GM19372 (cell line): ENCODE data around the gene MEGF11.

Experiments used
- ATAC-seq: cut with Tn5 transposase; IDR thresholded peaks from one replicate; pipeline ENCODE4 v1.9.1; 2021; ENCODE audit warnings: mild to moderate bottlenecking, low read depth, moderate library complexity; ENCODE audit not compliant: unreplicated experiment

The MEGF11 gene

DNA sequence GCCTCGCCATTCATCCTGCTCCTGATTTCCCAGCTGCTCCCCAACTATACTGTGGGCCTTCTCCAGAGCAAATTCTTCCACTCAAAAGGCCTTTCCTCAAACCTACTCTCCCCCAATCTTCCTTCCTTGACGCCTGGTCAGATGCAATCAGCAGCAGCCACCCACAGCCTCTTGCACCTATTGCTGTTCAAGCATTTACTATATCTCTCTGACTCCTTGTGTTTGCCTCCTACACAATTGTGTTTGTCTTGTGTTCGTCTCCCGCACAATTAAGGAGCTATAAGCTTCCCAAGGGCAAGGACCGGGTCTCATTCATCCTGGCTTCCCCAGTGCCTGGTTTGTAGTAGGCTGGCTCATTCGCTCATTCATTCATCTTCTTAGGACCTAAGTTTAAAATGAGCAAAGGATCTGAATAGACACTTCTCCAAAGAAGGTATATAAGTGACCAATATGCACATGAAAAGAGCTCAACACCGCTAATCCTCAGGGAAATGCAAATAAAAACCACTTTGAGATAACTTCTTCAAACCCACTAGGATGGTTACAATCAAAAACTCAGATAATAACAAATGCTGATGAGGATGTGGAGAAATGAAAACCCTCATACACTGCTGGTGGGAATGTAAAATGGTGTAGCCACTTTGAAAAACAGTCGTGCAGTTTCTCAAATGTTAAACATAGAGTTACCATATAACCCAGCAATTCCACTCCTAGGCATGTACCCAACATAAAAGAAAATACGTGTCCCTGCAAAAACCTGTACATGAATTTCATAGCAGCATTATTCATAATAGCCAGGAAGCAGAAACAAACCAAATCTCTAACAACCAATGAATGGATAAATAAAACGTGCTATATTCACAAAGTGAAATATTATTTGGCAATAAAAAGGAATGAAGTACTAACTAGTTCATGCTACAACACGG, 31.0 kb downstream of the MEGF11 start:
- no peak for ATAC-seq

DNA sequence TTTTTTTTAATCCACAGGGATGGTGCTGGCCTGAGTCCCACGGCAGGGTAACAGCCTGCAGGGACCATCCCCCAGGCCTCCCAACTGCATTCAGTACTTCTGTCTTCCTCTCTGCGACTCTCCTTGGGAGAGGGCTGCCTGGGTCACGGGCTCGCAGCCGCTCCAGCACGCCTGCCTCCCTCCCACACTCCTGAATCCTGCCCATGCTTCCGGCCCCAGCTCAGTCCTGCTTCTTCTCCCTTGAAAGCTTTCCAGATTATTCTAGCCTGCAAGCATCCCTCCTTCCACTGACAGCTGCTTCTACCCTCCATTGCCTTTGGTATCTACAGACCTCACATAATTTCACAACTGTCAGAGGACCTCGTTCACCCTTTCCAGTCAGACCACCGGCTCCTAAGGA, 32.4 kb downstream of the MEGF11 start:
- ATAC-seq, result no peak

DNA sequence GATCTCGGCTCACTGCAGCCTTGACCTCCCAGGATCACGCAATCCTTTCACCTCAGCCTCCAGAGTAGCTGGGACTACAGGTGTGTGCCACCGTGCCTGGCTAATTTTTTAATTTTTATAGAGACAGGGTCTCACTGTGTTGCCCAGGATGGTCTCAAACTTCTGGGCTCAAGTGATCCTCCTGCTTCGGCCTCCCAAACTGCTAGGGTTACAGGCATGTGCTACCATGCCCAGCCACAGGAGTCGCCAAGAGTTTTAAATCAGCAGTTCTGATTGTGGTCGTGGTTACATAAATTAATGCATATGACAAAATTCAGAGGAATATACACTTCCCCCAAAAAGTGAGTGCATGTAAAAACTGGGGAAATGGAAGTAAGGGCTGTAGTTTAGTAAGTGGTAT, 32.9 kb downstream of the MEGF11 start:
- no peak for ATAC-seq

DNA sequence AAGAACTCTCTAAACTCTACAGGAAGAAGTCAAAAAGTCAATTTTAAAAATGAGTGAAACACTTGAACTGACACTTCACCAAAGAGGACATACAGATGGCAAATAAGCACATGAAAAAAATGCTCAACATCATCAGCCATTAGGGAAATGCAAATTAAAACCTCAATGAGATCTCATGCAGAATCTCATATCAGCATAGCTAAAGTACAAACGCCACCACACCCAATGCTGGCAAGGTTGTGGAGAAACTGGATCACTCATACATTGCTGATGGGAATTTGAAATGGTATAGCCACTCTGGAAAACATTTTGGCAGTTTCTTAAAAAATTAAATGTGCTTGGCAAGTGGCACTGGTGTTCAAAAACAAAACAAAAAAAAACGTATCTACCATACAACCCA, 34.2 kb downstream of the MEGF11 start:
- ATAC-seq, result no peak

DNA sequence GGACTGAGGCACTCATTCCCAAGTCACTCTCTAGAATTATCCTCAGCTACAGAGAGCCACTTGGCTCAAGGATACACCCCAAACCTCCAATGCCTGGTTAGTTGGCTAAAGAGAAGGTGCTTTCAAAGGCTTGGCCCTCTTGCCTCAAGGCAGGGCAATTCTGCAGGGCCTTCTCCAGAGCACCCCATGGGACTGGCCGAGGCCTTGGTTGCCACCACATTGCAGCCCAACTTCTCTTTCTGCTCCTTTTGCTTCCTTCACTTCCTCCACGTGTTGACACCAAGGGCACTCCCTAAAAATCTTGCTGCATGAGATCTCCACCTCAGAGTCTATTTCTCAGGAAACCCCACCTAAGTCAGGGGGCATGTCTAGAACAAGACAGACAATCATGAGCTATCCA, 36.7 kb downstream of the MEGF11 start:
- no peak for ATAC-seq

DNA sequence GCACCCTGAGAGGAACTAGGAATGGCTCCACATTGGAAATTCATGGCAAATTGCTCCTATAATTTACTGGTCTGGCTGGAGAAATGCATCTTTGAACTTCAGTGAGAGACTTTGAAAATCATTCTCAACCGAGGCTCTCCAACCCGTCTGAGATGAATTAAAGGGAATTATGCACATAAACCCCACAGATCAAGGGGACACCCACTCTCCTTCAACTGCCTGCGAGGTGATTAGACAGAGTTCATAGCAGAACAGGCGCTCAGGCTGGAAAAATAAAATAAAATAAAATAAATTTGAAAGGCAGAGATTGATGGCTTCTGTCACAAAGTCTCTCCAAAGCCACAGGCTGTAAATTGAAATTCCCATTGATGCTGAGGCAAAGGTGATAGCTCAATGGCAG, 37.7 kb downstream of the MEGF11 start:
- no peak for ATAC-seq

DNA sequence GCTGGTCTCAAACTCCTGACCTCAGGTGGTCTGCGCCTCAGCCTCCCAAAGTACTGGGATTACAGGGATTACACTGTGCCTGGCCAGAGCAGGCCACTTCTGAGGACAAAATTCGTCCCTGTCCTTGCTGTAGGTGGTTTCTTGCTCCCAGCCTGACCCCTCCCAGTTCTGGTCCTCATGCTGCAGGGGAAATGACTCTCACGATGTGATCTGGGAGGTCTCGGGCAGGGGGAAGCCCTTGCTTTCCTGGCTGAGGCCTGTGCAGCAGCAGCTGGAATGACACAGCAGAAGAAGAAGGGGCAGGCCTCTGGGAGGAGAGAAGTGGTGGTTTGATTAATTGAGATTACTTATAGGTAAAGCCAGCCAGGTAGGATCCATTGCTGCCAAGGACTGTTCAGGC, 39.3 kb downstream of the MEGF11 start:
- no peak for ATAC-seq

DNA sequence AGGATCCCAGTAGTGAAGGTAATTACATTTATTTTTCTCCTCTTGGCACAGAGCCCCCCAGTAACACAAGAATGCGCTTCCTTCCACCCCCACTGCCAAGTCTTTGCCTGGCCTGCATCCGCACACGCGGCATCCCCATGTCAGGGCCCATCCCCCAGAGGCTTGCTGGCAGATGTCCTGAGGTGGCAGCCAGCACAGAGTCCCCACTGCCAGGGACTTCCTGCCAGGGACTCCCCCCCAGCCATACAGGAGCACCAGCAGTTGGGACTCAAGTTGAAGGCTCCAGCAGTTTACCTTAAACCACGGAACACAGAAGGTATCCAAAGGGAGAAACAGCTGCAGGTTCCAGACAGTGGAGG, 41.0 kb downstream of the MEGF11 start:
- no peak for ATAC-seq

DNA sequence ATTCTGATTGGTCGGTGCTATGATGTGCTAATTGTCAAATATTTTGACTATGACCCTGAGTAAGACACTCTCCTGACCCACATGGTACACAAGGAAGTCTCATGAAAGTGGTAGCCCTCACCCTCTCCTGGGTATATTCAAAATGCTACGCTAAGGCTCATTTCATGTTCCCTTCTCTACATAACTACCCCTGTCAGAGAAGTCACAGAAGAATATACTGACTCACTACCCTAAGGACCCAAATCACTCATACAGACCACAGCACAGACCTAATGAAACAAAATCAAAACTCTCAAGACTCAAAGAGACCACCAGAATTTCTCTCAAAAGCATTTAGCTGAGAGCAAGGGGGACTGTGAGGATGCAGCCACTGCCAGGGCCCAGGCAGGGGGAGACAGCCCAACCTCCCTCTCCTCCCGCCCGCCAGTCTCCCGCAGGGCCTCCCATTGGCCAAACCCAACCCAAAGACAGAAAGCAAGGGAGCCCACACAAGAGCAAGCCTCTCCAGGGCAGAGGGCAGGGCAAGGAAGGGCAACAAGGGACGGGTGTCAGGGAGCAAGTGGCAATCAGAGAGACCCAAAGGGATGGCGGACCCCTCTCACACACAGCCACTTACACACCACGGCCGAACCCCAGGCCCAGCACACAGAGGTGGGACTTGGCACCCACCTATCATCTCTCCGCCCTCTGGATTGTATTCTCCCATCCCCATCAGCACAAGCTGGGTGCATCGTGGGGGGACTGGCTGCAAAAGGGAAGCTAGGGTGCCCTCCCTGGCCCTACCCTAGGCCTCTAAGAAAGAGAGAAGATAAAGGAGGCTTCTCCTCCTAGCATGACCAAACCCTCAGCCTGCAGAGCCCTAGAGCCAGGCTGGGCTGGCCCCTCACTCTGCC, 41.6 kb downstream of the MEGF11 start:
- ATAC-seq, result no peak

DNA sequence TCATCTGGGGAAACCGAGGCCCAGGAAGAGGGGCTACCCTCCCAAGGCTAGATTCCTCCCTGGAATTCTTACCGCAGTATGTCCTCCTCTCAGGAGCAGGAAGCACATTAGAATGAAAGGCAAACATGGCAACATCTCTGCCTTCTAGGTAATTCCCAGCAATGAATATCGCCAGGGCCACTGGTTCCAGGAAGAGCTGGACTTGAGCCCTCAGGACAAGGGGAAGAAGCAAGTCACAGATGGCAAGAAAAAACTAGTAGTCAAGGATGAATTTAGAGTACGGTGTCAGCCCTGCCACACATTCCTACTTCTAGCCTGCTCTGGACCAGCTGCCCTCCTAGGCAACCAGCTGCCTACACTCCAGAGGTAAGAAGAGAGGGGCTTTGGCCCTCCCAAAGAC, 42.9 kb downstream of the MEGF11 start:
- no peak for ATAC-seq

DNA sequence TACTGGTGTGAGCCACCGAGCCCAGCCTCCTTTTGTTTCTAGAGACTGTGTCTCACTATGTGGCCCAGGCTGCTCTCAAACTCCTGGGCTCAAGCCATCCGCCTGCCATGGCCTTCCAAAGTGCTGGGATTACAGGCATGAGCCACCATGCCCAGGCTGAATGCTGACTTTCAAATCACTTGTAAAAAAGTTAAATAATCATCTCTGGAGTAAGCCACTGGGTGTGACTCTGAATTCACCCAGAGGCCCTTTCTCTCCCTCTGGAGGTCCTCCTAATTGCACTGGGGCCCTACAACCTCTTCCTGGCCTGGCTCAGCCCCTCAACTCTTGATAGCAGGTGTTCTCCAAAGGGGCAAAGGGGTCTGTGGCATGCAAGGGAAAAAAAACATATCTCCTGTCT, 54.8 kb downstream of the MEGF11 start:
- ATAC-seq, result no peak

DNA sequence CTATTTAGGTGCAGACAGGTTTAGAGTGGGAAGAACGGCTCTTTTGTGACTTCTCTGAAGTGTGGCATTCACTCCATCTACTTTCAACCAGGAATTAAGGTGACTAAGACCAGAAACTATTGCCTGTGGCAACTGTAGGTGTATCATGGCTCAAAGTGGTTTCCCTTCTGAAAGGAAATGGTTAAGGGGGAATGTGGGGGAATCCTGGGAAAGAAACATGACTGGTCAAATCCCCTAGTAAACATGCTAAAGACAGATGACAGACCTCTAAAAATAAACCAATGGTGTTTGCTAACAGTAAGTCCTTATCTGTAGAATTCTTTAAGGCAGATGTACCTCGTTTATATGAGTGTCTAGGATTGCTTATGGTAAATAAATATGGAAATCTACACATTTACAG, 56.9 kb downstream of the MEGF11 start:
- ATAC-seq, result no peak

DNA sequence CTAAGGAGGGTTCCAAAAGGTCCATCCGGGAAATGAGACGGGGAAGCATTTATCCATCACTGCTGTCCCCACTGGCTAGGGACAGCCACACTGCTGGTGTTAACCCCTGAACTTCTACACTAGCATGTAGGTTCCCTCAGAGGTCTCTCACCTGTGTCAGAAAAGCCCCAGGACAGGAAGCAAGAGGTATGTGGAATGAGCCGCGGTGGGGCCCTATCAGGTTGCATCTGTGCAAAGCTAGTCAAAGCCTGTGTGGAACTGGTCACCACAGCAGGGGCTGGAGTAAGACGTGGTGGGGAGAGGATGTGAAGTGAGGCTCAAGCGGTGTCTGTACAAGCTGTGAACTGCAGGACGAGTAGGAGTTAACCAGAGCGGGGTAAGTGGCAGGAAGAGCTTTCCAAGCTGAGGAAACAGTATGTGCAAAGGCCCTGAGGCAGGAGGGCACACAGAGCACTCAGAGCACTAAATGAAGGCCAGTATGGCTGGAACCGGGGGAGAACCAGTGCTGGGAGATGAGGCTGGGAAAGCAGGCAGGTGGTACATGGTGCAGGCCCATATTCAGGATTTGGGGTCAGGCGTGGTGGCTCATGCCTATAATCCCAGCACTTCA, 57.8 kb downstream of the MEGF11 start:
- no peak for ATAC-seq

DNA sequence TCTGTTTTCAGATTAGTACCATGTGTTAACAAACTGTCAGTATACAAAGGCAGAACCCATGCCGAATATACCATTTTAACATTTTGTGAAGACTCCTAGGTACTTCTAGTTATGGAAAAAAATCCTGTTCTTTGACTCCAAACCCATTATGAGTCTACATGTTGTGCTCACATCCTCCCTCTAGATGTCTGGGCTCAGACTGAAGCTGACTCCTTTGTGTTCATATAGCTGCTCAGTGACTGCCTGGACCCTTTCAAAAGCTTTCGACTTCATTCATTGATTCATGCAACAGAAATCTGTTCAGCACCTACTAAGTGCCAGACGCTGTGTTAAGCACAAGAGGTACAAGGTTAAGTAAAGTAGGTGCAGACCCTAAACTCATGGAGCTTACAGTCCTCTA, 60.5 kb downstream of the MEGF11 start:
- no peak for ATAC-seq

DNA sequence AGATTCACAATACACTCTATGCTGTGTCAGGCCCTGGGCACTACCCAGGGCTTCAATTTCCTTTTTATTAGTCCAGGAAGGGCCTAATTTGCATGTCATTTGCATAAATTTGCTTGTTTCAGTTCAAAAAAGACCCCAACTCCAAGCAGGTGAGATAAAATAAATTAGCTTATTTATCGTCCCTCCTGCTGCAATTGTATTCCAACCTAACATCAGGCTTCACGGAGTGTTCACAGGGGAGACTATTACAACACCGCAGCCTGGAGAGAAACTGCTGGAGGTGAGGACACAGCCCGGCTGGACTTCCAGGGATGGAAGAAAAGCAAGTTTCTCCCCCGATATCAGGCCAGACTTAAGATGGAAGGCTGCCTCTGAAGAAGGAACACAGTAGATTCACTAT, 62.8 kb downstream of the MEGF11 start:
- ATAC-seq, result no peak

DNA sequence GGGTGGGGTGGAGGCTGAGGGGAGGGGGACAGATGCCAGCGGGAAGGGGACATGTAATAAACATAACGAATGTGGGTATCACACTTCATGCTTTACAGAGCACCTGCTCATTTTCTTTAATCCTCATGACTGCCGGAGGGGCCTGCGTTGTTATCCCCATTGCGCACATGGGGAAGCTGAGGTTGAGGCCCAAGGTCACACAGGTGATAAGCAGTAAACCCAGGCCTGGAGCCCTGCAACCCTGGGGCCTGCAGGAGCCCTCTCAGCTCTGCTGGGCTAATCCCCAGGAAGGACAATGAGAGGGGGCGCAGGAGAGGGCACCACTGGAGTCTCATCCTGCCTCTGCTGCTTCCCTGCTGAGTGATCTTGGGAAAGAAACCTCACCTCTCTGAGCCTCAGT, 64.3 kb downstream of the MEGF11 start:
- ATAC-seq, result no peak

DNA sequence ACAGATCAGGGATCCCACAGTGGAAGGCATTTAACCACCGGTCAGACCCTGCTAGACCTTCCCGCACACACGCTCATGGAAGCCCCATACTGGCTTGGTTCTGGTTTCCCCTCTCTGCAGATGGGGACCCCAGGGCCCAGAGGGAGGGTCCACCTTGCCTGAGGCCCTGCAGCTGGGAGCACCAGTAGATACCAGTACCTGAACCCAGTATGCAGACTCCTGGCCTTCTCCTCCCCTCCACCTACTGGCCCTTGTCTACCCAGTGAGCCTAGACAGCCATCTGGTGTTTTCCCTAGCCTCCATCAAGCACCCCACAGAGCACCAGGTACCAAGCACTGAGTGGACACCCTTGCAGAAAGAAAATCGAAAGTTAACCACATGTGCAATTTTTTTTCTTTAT, 65.1 kb downstream of the MEGF11 start:
- no peak for ATAC-seq

DNA sequence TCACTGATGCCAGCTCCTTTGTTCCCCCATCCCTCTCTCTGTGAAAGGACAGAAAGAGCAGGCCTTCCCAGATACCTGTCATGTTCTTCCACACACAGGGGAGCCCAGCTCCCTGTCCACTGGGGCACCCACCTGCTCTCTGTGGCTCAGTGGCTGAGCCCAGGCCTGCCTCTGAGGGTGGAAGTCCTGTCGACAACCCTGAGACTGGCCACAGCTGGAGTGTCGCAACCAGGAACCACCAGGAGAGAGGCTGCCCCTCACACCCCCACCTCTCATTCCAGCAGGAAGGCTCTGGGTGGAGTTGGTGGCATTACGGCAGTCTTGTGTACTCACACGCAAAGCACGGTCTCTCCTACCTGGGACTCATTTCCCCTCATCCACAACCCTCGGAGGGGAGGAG, 66.3 kb downstream of the MEGF11 start:
- ATAC-seq, result no peak

DNA sequence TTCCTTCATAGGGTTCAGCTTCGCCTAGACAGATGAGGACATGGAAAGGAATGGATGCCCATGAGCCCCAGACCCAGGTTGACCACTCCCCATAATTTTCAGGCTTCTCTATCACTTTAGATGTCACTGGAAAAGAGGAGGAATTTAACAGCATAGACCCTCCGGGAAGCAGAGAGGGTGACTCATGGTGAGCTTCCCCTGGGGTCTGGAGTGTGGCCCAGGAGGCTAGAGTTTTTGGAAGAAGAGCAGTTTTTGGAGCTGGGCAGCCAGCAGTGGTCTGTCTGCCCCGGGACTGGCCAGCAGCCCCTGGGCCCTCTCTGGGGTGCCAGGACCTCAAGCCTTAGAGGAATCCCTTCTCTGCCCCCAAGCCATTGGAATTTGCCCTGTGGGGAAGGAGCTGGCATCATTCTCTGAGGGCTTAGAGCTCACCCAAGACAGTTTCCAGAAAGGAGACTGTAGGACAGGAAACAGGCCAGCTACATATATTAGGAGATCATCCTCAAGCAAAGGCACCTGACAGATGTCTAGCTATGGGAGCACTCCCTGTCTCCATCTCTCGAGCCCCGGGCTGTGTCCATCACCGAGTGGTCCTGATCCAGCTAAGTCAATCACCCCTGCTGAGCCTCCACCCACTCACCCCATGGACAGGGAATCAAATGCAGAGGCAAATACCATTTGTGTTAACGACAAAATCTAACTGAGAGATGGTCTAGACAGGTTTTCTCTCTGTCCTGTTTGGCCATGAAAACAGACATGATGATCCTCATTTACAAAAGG, 67.3 kb downstream of the MEGF11 start:
- ATAC-seq, result no peak

DNA sequence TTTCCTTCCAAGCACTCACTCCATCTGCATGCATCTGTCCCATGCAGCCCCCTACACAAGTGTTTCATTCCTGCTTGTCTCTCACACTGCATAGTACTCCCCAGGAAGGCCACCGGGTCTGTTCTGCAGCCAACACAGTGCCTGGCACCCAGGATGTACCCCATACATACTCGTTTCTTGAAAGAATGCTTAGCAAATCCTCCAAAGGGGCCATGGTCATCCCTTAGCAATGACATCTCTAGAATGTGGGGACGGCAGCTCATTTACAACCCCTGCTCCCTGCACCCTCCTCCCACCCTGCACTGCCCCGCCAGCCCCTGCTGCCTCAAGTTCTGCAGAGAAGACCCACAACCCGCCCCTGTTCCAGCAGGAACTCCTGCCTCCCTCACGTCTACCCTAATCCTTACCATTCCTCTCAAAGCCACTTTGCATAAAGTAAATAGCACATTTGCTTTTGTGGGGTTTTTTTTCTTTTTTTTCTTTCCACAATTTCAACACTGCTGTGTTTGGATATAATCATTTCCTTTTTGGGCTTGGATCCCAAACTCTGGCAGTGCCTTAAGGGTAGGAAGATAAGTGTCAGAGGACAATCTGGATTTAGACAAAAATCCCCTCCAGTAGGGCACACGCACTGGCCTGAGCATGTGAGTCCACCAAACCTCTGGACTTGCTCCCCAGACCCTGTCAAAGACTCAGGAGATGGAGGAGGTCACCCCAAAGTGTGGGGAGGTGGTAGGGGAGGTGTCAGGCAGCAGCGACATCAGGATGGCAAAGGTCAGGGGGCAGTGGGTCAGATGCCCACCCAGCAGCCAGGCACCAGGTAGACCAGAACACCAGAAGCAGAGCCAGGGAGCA, 68.4 kb downstream of the MEGF11 start:
- ATAC-seq, result no peak
